HG03469 (cell line): Measurements from ENCODE around the gene DQX1.
"Not testable (repeated sequence)": the region's sequence is repeated elsewhere in the genome, so short reads cannot be mapped to it uniquely, and the experiment has no call there.

ENCODE experiments used
- ATAC-seq: cut with Tn5 transposase; IDR thresholded peaks from one replicate; pipeline ENCODE4 v1.9.1; 2021; ENCODE audit warnings: mild to moderate bottlenecking, moderate library complexity, moderate number of reproducible peaks; ENCODE audit not compliant: unreplicated experiment

Gene DQX1

DNA sequence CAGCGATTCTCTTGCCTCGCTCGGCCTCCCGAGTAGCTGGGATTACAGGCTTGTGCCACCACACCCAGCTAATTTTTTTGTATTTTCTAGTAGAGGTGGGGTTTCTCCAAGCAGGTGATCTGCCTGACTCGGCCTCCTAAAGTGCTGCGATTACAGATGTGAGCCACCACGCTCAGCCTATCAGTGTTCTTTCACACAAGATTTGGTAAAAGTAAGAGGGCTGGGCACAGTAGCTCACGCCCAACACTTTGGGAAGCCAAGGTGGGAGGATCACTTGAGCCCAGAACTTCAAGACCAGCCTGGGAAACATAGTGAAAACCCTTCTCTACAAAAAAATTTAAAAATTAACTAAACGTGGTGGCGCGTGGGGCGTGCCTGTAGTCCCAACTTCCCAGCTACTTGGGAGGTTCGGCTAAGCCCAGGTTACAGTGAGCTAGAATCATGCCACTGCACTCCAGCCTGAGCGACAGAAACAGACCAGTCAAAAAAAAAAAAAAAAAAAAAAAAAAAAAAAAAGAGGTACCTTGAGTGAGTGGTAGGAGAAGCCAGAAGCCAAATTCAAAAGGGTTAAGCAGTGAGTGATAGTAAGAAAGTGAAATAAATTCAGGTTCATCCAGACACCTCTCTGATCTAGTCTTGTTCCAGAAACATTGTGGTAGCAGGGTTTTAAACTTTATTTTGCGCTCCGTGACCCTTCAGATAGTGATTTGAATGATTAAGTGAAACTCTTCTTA lies 54.5 kb downstream of the DQX1 start:
- no peak for ATAC-seq

DNA sequence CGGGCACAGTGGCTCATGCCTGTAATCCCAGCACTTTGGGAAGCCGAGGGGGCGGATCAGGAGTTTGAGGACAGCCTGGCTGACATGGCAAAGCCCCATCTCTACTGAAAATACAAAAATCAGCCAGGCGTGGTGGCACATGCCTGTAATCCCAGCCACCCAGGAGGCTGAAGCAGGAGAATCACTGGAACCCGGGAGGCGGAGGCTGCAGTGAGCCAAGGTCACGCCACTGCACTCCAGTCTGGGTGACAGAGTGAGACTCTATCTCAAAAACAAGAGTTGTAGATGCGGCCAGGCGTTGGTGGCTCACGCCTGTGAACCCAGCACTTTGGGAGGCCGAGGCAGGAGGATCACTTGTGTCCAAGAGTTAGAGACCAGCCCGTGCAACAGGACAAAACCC lies 55.3 kb downstream of the DQX1 start:
- ATAC-seq: not testable (repeated sequence)
